GM12875 (cell line): ENCODE results near the gene PPL.
"Not testable (repeated sequence)": the region's sequence is repeated elsewhere in the genome, so short reads cannot be mapped to it uniquely, and the experiment has no call there.

Source experiments
- H3K4me3 ChIP-seq: one replicate; pipeline ENCODE4 v1.5.1; 2011; ENCODE audit warnings: low read depth, low read length, control low read depth
- CTCF ChIP-seq: IDR thresholded peaks from 2 replicates; pipeline ENCODE4 v1.5.1; 2011; ENCODE audit warnings: low read depth, mild to moderate bottlenecking, control low read depth, inconsistent platforms, low read length, moderate library complexity, borderline replicate concordance; ENCODE audit not compliant: insufficient read depth

The PPL gene

DNA sequence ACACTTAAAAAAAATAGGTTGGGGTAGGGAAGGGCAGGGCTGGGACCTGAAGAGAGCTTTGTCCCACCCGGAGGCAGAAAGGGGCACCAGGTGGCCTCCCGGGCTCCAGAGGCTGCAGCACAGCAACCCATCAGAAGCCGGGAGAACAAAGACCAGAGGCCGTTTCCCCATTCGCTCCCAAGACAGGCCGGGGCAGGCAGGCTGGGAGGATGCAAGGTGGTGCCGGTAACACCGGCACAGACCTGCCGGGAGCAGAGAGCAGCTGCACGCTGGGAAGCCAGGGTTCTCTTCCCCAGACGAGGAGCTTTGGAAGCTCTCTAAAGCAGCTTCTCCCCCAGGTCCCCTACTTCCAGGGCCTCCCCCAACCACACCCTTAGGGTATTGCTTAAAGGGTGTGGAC, 5.6 kb downstream of the PPL start:
- H3K4me3 ChIP-seq, result no peak overlapping the region
- TF ChIP-seq CTCF, result no peak

DNA sequence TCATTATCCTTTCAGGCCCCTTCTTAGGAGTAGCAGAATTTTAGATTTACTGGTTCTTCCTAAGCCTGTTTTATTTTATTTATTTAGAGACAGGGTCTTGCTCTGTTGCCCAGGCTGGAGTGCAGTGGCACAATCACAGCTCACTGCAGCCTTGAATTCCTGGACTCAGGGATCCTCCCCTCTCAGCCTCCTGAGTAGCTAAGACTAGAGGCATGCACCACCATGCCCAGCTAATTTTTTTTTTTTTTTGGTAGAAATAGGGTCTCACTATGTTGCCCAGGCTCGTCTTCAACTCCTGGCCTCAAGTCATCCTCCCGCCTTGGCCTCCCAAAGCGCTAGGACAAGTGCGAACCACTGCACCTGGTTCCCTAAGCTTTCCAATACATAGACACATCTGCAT, 7.3 kb downstream of the PPL start:
- not testable (repeated sequence) for H3K4me3 ChIP-seq

DNA sequence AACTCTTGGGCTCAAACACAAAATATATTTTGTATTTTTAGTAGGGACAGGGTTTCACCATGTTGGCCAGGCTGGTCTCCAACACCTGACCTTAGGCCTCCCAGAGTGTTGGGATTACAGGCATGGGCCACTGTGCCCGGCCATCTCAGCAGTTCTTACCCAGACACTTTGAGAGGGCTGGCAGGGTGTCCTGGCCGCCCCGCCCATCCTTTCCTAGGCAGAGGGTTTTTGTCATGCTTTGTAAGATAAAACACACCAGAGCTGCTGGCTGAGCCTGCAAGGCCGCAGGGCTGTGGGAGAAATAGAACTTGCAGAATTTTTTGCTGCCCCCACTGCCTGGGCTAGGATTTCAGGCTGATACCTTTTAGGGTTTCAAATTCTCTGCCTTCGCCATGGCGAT, 8.7 kb downstream of the PPL start:
- no peak for TF ChIP-seq CTCF
- H3K4me3 ChIP-seq, result no peak overlapping the region

DNA sequence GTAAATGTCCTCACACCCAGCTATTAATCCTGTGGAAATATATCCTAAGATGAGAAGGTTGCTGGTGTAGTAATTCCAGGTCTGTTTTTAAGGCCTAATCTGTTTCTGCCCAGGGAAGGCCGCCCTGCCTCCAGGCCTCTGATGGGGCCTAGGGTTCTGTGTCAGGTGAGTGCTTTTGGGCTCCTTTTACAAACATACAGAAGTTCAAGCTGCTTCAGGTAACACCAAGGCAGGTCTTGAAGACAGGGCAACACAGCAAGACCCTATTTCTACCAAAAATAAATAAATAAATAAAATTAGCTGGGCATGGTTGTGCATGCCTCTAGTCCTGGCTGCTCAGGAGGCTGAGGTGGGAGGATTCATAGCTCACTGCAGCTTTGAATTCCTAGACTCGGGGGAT, 9.3 kb downstream of the PPL start:
- H3K4me3 ChIP-seq, result no peak overlapping the region
- TF ChIP-seq CTCF, result no peak

- TF ChIP-seq CTCF, result no peak
Observed at GRCh38 chr16:4926928-4927327, 10.0 kb downstream of the PPL start.

DNA sequence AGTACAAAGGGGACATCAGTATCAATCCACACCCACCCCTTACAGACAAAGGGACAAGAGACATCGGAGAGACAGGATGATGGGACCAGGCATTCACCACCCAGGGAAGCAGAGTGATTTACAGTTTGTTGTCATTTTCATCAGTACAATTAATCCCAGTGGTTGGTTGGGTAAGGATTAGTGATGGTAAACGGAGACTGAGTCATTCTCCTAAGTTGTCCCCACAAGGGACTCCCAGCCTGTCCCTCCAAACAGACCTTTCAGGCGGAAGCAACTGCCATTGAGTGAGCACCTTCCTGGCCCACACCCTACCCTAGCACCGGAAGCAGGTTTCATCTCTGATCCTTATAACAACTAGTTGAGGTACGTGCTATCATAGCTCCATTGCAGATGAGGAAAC, 11.2 kb downstream of the PPL start:
- no peak overlapping the region for H3K4me3 ChIP-seq
- TF ChIP-seq CTCF, result no peak

More at GRCh38 chr16:4926928-4927327, 10.0 kb downstream of the PPL start:
- H3K4me3 ChIP-seq, result no peak overlapping the region

DNA sequence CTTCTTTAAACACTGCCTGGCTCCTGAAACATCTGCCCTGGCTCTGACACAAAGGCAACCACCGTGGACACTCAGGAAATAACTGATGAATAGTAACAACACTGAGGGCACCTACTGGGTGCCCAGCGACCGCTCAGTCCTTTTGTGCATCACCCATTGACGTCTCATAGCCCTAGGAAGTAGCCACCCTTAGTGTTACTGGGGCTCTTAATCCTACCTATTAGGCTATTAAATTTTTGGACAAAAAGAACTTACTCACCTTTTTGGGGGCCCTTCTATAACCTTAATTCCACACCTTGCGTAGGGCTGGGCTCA, 11.7 kb downstream of the PPL start:
- no peak for TF ChIP-seq CTCF
- no peak overlapping the region for H3K4me3 ChIP-seq

GRCh38 chr16:4924593-4925292, 12.2 kb downstream of the PPL start:
- no peak overlapping the region for H3K4me3 ChIP-seq
- no peak for TF ChIP-seq CTCF
